ENCODE results near the gene ETFRF1.
A peak's percentile ranks its signal among the peaks of the same experiment; 100 is the strongest.

The ETFRF1 gene

DNA sequence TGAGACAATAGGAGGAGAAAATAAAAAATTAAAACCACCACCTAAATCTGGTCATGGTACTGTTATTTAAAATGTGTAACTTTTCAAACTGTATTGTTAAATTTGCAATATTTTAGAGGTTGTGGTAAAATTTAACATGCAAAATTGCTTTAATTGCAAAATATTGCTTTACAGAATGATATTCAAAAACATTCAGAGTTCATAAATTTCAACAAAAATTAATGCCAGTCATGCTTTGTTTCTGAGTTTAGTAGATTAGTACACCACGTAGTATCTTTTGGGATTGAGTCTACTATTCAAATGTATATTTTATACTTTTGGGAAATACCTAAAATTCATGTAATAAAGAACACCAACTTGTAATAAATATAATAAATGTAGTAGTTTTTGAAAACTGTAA, 18.3 kb downstream of the ETFRF1 start:
- DNase-seq (ENCODE audit: low spot score), result no peak

DNA sequence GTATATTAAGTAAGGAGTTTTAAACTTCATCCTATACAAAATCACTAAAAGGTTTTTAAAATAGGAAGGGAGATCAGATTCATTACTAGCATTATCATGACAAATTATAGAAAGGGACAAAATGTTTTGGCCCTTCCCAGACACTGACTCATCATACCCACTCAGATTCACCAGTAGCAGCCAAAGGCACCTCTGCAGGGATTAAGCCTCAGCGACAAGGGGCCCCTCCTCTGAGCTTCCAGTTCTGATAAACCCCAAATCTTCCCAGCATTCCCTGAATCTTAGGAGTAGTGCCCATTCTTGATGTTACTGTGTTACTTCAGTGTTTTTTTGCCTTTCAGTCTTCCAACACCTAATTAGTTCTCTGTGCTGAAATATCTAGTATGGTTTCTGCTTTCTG, 41.2 kb downstream of the ETFRF1 start:
- DNase-seq (ENCODE audit: low spot score), result no peak

DNA sequence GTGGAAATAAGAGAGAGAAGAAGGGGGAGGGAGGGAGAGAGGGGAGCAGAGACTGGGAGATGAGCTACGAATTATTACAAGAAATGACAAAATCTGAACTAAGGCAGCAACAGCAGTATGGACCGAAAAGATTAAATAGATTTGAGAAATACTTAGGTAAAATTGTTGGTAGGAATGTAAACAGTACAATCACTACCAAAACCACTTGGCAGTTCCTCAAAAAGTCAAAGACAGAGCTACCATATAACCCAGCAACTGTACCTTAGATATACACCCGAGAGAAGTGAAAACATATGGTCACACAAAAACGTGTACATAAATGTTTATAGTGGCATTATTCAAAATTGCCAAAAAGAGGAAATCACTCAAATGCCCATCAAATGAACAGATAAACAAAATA, 41.6 kb downstream of the ETFRF1 start:
- no peak for DNase-seq (ENCODE audit: low spot score)

DNA sequence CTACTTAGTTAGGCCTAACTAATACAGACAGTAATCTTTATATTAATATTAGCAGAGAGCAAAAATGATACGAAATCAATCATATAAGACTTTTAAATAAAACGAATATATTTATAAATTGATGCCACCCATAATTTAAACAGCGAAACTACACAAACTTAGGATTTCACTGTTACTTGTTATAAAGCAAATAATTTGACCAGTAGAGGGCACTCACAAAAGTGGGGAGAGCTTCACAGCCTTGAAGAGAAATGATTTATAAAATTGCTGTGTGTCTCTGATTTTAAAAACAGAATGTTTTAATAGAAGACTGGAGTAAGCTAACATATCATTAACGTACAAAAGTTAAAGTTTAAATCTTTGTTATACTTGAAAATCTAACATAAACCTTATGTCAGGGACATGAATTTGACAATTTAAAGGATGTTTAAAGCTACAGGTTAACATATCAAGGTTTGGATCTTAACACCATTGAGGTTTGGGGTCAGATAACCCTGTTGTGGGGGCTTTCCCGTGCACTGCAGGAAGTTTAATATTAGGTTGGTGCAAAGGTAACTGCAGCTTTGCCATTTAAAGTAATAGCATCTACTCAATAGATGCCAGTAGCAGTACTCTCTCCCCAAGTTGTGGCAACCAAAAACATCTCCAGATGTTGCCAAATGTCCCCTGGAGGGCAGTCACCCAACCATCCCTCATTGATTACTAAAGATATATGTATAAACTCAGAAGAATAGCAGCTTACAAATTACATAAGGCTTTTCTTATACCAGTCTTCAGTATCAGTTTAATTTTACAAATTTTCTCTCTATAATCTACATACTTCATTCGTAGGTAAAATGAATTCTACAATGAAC, 46.4 kb downstream of the ETFRF1 start:
- no peak for DNase-seq (ENCODE audit: low spot score)

DNA sequence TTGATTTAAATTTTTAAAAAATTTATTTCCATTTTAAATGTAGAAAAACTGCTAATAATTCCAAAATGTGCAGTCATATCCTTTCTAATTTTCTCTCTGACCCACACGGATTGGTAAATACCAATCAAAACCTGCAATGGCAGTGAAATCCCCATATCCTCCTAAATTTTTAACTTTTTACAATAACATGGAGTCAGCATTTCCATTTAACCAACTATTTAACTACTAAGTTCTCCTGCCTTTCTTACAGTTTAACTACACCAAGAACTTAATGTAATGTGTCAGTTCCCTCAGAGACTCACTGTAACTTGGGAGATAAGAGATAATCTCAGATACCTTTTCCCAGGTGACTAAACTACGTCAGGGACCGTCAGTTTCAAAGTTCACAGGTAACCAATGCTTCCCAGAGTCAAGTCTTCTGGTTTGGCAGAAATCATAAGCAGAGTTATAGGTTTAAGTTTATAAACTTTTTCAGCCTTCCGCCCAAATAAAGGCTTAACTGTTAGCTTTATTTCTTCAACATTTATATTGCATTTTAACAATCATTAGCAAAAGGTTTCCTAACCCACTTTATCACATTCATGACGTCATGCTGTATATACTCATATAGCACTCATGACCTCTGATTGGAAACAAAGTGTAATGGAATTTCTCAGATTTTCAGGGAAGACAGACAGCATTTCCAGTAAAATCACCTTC, 48.1 kb downstream of the ETFRF1 start:
- no peak for DNase-seq (ENCODE audit: low spot score)

DNA sequence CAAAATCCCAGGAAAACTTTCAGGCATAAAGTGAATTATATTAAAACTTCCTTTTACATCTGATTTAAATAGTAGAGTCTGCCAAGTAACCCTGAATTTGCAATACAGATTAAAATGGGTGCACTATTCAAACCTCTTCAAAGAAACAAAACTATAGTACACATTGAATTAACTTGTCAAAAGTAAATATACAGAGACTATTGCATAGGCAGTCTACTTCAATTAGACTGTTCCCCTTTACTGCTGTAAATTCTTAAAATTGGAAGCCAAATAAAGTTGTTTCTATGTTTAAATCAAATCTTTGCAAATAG, 48.6 kb downstream of the ETFRF1 start:
- DNase-seq (ENCODE audit: low spot score), result no peak

DNA sequence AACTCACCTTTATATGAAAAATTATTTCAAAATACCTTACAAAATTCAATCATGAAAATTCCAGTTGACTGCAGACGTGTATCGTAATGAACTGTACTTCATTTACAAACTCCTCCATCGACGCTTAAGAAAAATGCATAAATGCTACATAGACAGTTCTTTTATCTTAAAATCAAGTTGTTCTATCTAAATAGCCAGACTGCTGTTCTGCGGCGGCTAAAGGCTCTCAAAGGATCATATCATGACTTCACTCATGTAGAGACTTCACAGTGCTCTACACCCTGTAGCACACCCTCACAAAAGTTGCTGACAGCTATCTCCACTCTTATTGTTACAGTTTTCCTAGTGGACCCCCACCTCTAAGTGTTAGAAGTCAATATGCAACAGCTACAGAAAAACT, 50.5 kb downstream of the ETFRF1 start:
- DNase-seq (ENCODE audit: low spot score), result no peak

DNA sequence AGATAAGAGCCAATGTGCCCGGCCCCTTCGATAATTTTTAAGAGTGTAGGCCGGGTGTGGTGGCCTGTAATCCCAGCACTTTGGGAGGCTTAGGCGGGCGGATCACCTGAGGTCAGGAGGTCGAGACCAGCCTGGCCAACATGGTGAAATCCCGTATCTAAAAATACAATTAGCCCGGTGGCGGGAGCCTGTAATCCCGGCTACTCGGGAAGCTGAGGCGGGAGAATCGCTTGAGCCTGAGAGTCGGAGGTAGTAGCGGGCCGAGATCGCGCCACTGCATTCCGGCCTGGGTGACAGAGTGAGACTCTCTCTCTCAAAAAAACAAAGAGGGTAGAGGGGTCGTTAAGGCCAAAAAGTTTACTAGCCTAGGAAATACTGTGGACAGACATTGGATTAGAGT, 53.1 kb downstream of the ETFRF1 start:
- no peak for DNase-seq (ENCODE audit: low spot score)

DNA sequence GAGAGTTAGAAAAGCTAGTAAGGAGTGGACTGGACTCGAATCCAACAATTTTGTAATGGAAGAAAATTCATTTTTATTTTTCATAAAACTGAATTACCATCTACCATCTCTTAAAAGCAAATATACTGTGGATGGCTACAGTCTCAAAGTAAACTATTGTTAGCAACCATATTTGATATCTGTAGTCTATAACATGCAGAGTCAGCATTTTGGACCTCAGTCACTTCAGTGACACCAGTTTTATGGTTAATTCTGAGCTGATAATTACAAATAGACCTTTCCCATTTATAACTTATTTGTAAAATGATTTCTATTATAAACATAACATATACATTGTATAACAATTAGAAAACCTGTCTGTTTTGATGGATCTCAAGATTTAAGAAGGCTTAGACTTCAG, 53.7 kb downstream of the ETFRF1 start:
- no peak for DNase-seq (ENCODE audit: low spot score)

DNA sequence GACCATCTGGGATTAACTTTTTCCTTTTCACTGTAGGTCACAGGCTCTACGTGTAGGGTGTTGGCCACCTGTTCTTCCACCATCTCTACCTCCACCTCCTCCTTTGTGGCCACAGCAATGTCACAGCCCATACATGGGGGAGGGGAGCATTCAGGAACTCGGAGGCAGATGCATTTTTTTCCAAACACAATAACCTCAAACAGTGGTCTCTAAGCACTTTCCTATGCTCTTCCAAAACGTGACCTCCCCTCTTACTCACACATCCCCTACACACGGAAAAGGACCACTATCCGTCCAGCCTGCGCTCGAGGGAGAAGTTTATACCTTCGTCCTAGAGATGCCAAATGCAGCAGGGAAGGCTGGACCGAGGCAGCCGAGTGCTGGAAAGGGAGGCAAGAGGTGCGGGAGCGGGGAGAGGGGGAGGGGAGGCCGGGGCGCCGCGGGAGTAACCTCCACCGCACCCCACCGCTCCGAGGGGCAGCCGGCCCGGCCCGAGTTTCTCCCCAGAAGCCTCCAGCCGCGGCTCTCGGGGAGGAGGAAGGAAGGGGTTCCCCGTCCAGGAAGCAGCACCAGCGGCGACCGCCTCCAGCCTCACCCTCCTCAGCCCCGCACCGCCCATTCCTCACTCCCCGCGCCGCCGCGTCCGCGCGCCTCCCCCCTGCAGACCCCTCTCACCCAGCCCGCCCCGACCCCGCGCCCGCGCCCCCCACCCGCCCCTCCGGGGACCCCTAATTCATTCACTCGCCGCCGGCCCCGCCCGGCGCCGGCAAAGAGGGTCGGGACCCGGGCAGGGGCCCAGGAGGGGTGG, 55.1 kb downstream of the ETFRF1 start:
- DNase-seq (ENCODE audit: low spot score), result peak; percentile 81

DNA sequence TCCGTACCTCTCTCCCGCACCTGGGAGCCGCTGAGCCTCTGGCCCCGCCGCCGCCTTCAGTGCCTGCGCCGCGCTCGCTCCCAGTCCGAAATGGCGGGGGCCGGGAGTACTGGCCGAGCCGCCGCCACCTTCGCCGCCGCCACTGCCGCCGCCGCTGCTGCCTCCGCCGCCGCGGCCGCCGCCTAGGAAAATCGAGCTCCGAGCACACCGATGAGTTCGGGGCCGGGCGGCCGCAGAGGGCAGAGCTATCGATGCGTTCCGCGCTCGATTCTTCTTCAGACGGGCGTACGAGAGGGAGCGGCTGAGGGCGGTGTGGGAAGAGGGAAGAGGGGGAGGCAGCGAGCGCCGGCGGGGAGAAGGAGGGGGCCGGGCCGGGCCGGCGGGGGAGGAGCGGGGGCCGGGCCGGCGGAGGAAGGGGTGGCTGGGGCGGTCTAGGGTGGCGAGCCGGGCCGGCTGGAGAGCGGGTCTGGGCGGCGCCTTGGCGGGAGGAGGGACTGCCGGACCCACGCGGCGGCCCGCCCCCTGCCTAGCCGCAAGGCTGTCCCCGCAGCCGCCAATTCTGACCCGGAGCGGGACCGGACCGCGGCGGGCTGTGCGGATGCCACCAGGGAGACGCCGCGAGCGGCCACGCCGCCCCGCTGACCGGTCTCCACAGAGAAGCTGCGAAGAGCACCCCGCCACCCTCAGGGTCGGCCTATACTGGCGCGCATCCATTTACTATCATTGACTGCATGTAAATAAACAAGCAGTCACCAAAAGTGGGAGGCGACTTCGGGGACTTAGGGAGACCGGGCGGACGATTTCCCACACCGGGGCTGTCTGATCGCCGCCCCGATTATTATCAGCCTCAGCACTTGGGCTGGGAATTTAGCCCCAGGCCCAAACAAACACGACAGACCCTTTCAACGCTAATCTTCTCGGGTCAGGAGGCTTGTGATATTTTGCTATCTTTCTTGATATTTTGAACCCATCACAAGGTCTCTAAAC, 56.0 kb downstream of the ETFRF1 start, which contains the start of gene KRAS:
Gene KRAS (minus strand): TSS at position 186 of the 987 bp plus-strand sequence.
- peak; percentile 98 for DNase-seq (ENCODE audit: low spot score)

DNA sequence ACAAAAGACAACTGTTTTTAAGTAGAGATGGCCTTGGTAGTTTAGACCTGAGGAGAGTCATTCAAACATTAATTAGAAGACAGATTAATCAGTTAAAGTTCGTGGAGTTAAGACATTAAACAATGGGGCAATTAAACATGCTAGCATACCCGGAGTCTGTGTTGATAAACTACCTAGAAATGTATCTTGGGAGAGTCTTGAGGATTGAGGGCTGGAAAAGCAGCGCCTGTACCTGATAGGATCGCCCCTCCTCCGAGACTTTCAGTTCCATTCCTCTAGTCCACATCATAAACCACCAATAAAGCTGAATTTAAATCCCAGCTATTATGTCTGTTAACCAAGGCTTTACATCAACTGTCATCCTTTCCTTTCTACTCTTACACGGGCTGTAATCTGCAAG, 56.7 kb downstream of the ETFRF1 start:
- DNase-seq (ENCODE audit: low spot score), result no peak

DNA sequence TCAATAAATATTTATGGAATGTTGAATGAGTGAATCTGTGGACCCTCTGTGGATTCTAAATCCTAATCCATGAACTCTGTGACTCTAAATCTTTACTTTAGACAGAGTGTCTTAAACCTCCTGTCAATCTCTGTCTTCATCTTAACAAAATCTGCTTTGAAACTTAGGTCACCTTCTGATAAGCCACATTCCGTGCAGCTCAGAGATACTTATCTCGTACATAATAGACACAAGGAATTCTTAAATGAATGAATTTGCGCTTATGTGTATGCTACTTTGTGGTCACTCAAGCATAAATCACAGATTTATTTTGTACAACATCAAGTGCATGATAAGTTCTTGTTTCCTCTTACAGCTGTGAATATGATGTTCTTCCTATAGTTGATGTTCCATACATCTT, 57.9 kb downstream of the ETFRF1 start:
- no peak for DNase-seq (ENCODE audit: low spot score)

DNA sequence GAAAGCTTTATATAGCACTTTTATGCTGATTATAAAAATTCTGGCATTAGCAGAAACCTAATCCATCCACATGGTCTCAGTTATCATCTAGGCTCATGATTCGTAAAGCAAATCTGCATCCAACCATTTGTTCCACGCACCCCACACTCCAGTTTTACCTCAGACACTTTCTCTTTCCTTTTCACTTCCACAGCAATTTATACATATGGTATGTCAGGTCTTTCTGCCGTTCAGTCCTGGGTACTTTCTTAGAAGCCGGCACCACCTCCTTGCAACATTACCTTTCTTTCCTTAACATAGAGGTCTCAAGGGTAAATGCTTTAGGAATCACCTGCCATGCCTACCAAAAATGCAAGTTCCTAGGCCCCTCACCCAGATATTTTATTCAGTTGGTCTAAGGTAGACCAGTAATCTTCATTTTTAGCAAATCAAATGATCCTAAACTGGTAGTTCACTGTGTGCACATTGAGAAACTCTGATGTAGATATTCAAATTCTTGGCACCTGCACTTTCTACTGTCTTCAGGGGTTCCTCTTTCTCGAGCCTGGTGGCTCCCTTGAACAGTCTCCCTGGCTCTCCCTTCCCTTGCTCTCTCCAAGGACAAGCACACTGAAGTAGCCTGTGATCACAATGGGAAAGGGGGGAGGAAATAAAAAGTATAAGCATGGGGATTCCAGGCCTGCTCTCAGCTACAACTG, 58.5 kb downstream of the ETFRF1 start:
- no peak for DNase-seq (ENCODE audit: low spot score)

DNA sequence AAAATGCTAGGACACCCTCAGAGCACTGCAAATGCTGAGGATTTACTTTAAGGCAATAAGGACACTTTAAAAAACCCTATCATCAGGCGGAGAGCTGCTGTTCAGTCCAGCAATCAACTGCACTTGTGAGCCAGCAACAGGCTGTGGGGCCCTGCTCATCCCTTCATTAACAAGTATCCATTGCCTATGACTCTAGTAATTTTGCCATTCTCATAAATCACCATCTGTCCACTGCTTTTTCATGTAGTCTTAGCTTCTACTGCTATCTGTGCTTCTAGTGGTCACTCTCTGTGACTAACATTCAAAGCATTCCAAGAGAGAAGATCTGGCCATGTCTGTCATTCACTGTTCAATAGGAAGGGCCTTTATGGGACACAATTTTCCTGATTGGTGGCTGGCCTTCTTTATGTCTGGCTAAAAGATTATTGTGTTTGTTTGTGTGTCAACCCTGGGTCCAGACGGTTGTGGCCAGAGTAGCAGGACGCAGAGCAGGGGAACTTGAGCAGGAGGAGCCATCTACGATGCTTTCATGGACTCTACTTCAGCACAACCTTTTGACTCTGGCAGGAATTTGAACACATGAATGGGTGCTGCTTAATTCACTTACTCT, 59.3 kb downstream of the ETFRF1 start:
- DNase-seq (ENCODE audit: low spot score), result no peak

Measured in ecto neural progenitor cell (in vitro differentiated cells).